Panc1 (cell line): Measurements from ENCODE around the gene TEX11. TPM values are rescaled to one million over a fixed set of nuclear protein-coding genes. Genes with fewer than 3 reads are reported as not detected.
"Not testable (repeated sequence)": the region's sequence is repeated elsewhere in the genome, so short reads cannot be mapped to it uniquely, and the experiment has no call there.

Experiments
- ATAC-seq: fragments of 200-7000 bp; cut with Tn5 transposase; 2 replicates; pipeline ENCODE4 v1.9.1; 2020; ENCODE audit warnings: mild to moderate bottlenecking, moderate library complexity
- BruUV-seq: library from RNA; stranded (reverse); fragments of 400-500 nt; replicated peaks from 2 replicates; lab custom pipeline; 2021; lab: Mats Ljungman, UMichigan
- CTCF ChIA-PET: fragments of 300-600 bp; sonication (Branson Sonifier 250); formaldehyde crosslinking; loops from one replicate; lab custom pipeline; 2022; ENCODE audit warnings: antibody characterized with exemption; lab: Charles Lee
- POLR2A ChIA-PET: fragments of 300-600 bp; sonication (Branson Sonifier 250); formaldehyde crosslinking; loops from one replicate; lab custom pipeline; 2022; ENCODE audit warnings: antibody characterized with exemption; lab: Charles Lee
- DNase-seq: peaks from one replicate; pipeline ENCODE4 v3.0.0-alpha.2; 2010; ENCODE audit warnings: low read depth, low spot score
- H3K27ac ChIP-seq: 2 replicates; pipeline ENCODE4 v1.5.1; 2011; ENCODE audit warnings: mild to moderate bottlenecking, low read length, inconsistent platforms
- H3K27me3 ChIP-seq: fragments of 200-500 bp; sonication (Bioruptor generic); 2 replicates; pipeline ENCODE4 v1.6.0; 2014; ENCODE audit warnings: low read length, inconsistent platforms; ENCODE audit not compliant: control insufficient read depth, insufficient read depth
- H3K36me3 ChIP-seq: fragments of 200-500 bp; sonication (Bioruptor generic); 2 replicates; pipeline ENCODE4 v1.5.1; 2014; ENCODE audit warnings: inconsistent platforms, mild to moderate bottlenecking, low read length, moderate library complexity; ENCODE audit not compliant: control insufficient read depth, insufficient read depth
- H3K4me1 ChIP-seq: 2 replicates; pipeline ENCODE4 v1.5.1; 2011; ENCODE audit warnings: inconsistent platforms, mild to moderate bottlenecking, low read length, moderate library complexity; ENCODE audit not compliant: control insufficient read depth, insufficient read depth
- H3K4me3 ChIP-seq, 2 experiments: 2 replicates each; pipeline ENCODE4 v1.5.1; 2011 to 2012; ENCODE audit warnings: low read depth in 2 of 2, low read length in 2 of 2, mild to moderate bottlenecking in 2 of 2, inconsistent platforms in 1 of 2, moderate library complexity in 1 of 2
- H3K9me3 ChIP-seq: fragments of 200-500 bp; sonication (Bioruptor generic); 2 replicates; pipeline ENCODE4 v1.5.1; 2014; ENCODE audit warnings: low read depth, mild to moderate bottlenecking, inconsistent platforms, low read length, moderate library complexity; ENCODE audit not compliant: control insufficient read depth, insufficient read depth
- CTCF ChIP-seq: fragments of 450-650 bp; IDR thresholded peaks from 2 replicates; pipeline ENCODE4 v1.5.1; 2017; ENCODE audit warnings: mild to moderate bottlenecking
- POLR2AphosphoS5 ChIP-seq: IDR thresholded peaks from 2 replicates; pipeline ENCODE4 v1.6.1; 2012; ENCODE audit warnings: mild to moderate bottlenecking, low read depth, low read length, moderate library complexity
- REST ChIP-seq, 2 experiments: IDR thresholded peaks; 2 replicates each; pipeline ENCODE4 v1.6.1; 2011 to 2012; ENCODE audit warnings: low read depth in 2 of 2, control low read depth in 1 of 2, low read length in 1 of 2, mild to moderate bottlenecking in 1 of 2, moderate library complexity in 1 of 2; ENCODE audit not compliant: insufficient read depth in 1 of 2
- SIN3A ChIP-seq: IDR thresholded peaks from 2 replicates; pipeline ENCODE4 v1.6.1; 2012; ENCODE audit warnings: low read depth, mild to moderate bottlenecking, low read length, moderate library complexity, borderline replicate concordance; ENCODE audit not compliant: insufficient read depth
- TCF7L2 ChIP-seq: IDR thresholded peaks from 2 replicates; pipeline ENCODE4 v1.6.1; 2011; ENCODE audit warnings: mild to moderate bottlenecking, low read depth, low read length, inconsistent platforms
- in situ Hi-C: cut with HindIII; loops from 2 replicates; pipeline ENCODE4 v1.10.0; 2016; ENCODE audit warnings: low sequenced_read_pairs, low pct_unique_long_range_greater_than_20kb
- intact Hi-C: fragments of 100-400 bp; cut with micrococcal nuclease; formaldehyde crosslinking; loops from one replicate; pipeline ENCODE4 v1.10.0; 2022; ENCODE audit not compliant: unreplicated experiment
- total RNA-seq: library from RNA; stranded (reverse); gene quantifications from one replicate; pipeline ENCODE4 v1.2.1, GENCODE V29; 2021; ENCODE audit not compliant: unreplicated experiment

Gene TEX11
- total RNA-seq, 1 experiment from 2014 or later = not detected

GRCh38 chrX:70694339-70695122 is 214.0 kb downstream of the TEX11 start:
- no peak for TF ChIP-seq CTCF
- TF ChIP-seq REST (IDR thresholded peaks at IDR 0.05; ENCODE audit: insufficient read depth in 1 of 2, low read depth in 2 of 2, low read length in 1 of 2) = no peak
- no peak for TF ChIP-seq SIN3A
- no peak for TF ChIP-seq POLR2AphosphoS5
- no peak for TF ChIP-seq TCF7L2
- ChIA-PET POLR2A (no interaction called here), CTCF (no interaction called here)
- Histone ChIP-seq H3K27ac (no peak overlapping the region), H3K36me3 (no peaks in the 10 kb centered on the region), H3K4me3 (no peak overlapping the region), H3K9me3 (no peaks in the 10 kb centered on the region), H3K4me1 (no peaks in the 10 kb centered on the region), H3K27me3 (no peaks in the 10 kb centered on the region)
- ATAC-seq = no peak
- intact Hi-C loops (no loop called here), in situ Hi-C loops (no loop called here)
- BruUV-seq = no TSS peak
- no peak for DNase-seq

DNA sequence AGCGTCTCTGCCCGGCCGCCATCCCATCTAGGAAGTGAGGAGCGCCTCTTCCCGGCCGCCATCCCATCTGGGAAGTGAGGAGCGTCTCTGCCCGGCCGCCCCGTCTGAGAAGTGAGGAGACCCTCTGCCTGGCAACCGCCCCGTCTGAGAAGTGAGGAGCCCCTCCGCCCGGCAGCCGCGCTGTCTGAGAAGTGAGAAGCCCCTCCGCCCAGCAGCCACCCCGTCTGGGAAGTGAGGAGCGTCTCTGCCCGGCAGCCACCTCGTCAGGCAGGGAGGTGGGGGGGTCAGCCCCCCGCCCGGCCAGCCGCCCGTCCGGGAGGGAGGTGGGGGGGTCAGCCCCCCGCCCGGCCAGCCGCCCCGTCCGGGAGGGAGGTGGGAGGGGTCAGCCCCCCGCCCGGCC is 229.1 kb downstream of the TEX11 start:
- H3K36me3 ChIP-seq, H3K9me3 ChIP-seq, ATAC-seq, H3K27me3 ChIP-seq, BruUV-seq, POLR2A ChIA-PET, intact Hi-C loops, CTCF ChIA-PET, H3K27ac ChIP-seq, DNase-seq, H3K4me3 ChIP-seq, H3K4me1 ChIP-seq, in situ Hi-C loops: not testable (repeated sequence)

DNA sequence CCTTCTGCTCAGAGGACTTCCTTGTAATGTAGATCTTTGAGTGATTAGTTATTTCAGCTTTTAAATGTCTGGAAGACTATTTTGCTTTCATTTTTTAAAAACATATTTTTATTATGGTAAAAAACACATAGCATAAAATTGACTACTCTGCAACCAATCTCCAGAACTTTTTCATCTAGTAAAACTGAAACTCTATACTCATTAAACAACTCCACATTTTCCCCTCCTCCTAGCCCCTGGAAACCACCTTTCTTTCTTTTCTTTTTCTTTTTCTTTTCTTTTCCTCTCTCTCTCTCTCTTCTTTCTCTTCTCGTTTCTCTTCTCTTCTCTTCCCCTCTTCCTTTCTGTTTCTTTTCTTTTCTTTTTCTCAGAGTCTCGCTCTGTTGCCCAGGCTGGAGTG is 233.2 kb downstream of the TEX11 start:
- Histone ChIP-seq H3K36me3 (no peaks in the 10 kb centered on the region), H3K27ac (no peak overlapping the region), H3K27me3 (peaks cover 7% of the 10 kb centered on the region; the same call in 1 of the 2 replicates), H3K4me1 (no peaks in the 10 kb centered on the region), H3K9me3 (no peaks in the 10 kb centered on the region), H3K4me3 (no peak overlapping the region)
- intact Hi-C loops (no loop called here), in situ Hi-C loops (no loop called here)
- DNase-seq = no peak
- ChIA-PET POLR2A (no interaction called here), CTCF (no interaction called here)
- no TSS peak for BruUV-seq
- TF ChIP-seq CTCF (no peak), SIN3A (no peak), REST (IDR thresholded peaks at IDR 0.05; ENCODE audit: insufficient read depth in 1 of 2, low read depth in 2 of 2, low read length in 1 of 2) (no peak), POLR2AphosphoS5 (no peak), TCF7L2 (no peak)
- no peak for ATAC-seq
